Activated naive CD4-positive, alpha-beta T cell treated with anti-CD3 and anti-CD28 coated beads, Interleukin-2, amount 50 U/mL, for 72 hours (primary cell): ENCODE data around the gene ABCC3. TPM values are rescaled to one million over a fixed set of nuclear protein-coding genes. Genes with fewer than 3 reads are reported as not detected.

Experiments used
- ATAC-seq, 2 donors: fragments of 150-1000 bp; cut with Tn5 transposase; 2 replicates each; pipeline ENCODE4 v1.10.0; 2021; ENCODE audit warnings: mild to moderate bottlenecking in 2 of 2, moderate library complexity in 2 of 2
- DNase-seq, 2 donors: peaks; one replicate each; pipeline ENCODE4 v3.0.0; 2021 to 2022; ENCODE audit warnings: low spot score in 2 of 2
- H3K27ac Mint-ChIP-seq, 2 donors: one replicate each; pipeline ENCODE4 v1.8.0; 2022; ENCODE audit warnings: mild to moderate bottlenecking in 2 of 2, mixed read lengths in 2 of 2
- H3K36me3 Mint-ChIP-seq, 2 donors: one replicate each; pipeline ENCODE4 v1.8.0; 2022; ENCODE audit warnings: mixed read lengths in 2 of 2
- H3K9me3 Mint-ChIP-seq, 2 donors: one replicate each; pipeline ENCODE4 v1.8.0; 2022; ENCODE audit warnings: mixed read lengths in 2 of 2
- total RNA-seq, 2 donors: library from RNA; stranded (reverse); gene quantifications; one replicate each; pipeline ENCODE4 v1.2.3, GENCODE V29; 2022

Gene ABCC3
- total RNA-seq, 2 donors from 2014 or later = not detected

- DNase-seq = no peak
- Mint-ChIP-seq H3K9me3 (no peaks in the 10 kb centered on the region), H3K36me3 (no peaks in the 10 kb centered on the region), H3K27ac (no peak overlapping the region)
- no peak for ATAC-seq
These were observed 35.1 kb upstream of the ABCC3 start for GRCh38 chr17:50599606-50600005.

- H3K27ac Mint-ChIP-seq = peak overlapping the region in 1 of 2 donors; percentile 47
- DNase-seq (no peak), ATAC-seq (no peak)
- H3K36me3 Mint-ChIP-seq = no peaks in the 10 kb centered on the region
- no peaks in the 10 kb centered on the region for H3K9me3 Mint-ChIP-seq
These were observed 32.8 kb upstream of the ABCC3 start for GRCh38 chr17:50601823-50602375.

GRCh38 chr17:50602836-50603235 lies 31.8 kb upstream of the ABCC3 start:
- Mint-ChIP-seq H3K9me3 (no peaks in the 10 kb centered on the region), H3K36me3 (no peaks in the 10 kb centered on the region), H3K27ac (no peak overlapping the region)
- DNase-seq = no peak
- no peak for ATAC-seq

- Mint-ChIP-seq H3K27ac (no peak overlapping the region), H3K36me3 (no peaks in the 10 kb centered on the region), H3K9me3 (no peaks in the 10 kb centered on the region)
- DNase-seq (no peak), ATAC-seq (peak in 1 of 2 donors; percentile 53)
These were observed 31.3 kb upstream of the ABCC3 start for GRCh38 chr17:50603340-50603739.

GRCh38 chr17:50604513-50604912 lies 30.2 kb upstream of the ABCC3 start:
- no peaks in the 10 kb centered on the region for H3K9me3 Mint-ChIP-seq

GRCh38 chr17:50605429-50605828 lies 29.3 kb upstream of the ABCC3 start:
- no peak for ATAC-seq
- no peak for DNase-seq
- H3K27ac Mint-ChIP-seq = no peak overlapping the region
- no peaks in the 10 kb centered on the region for H3K9me3 Mint-ChIP-seq
- H3K36me3 Mint-ChIP-seq = no peaks in the 10 kb centered on the region

More at GRCh38 chr17:50604513-50604912, 30.2 kb upstream of the ABCC3 start:
- no peaks in the 10 kb centered on the region for H3K36me3 Mint-ChIP-seq
- no peak for DNase-seq
- ATAC-seq = no peak
- H3K27ac Mint-ChIP-seq = no peak overlapping the region

- no peak for DNase-seq
- Mint-ChIP-seq H3K27ac (no peak overlapping the region), H3K9me3 (no peaks in the 10 kb centered on the region), H3K36me3 (no peaks in the 10 kb centered on the region)
- ATAC-seq = no peak
These were observed 27.0 kb upstream of the ABCC3 start for GRCh38 chr17:50607522-50608175.

GRCh38 chr17:50608700-50609379 lies 25.8 kb upstream of the ABCC3 start:
- Mint-ChIP-seq H3K36me3 (no peaks in the 10 kb centered on the region), H3K27ac (no peak overlapping the region), H3K9me3 (no peaks in the 10 kb centered on the region)
- ATAC-seq = no peak
- no peak for DNase-seq

GRCh38 chr17:50609380-50610074 lies 25.2 kb upstream of the ABCC3 start:
- Mint-ChIP-seq H3K9me3 (no peaks in the 10 kb centered on the region), H3K36me3 (no peaks in the 10 kb centered on the region), H3K27ac (no peak overlapping the region)
- no peak for ATAC-seq
- DNase-seq = no peak

GRCh38 chr17:50611634-50612033 lies 23.0 kb upstream of the ABCC3 start:
- DNase-seq = no peak
- no peak for ATAC-seq
- H3K27ac Mint-ChIP-seq = no peak overlapping the region
- no peaks in the 10 kb centered on the region for H3K36me3 Mint-ChIP-seq
- no peaks in the 10 kb centered on the region for H3K9me3 Mint-ChIP-seq

- H3K36me3 Mint-ChIP-seq = no peaks in the 10 kb centered on the region
- no peak for ATAC-seq
- H3K9me3 Mint-ChIP-seq = no peaks in the 10 kb centered on the region
- no peak overlapping the region for H3K27ac Mint-ChIP-seq
- no peak for DNase-seq
These were observed 22.4 kb upstream of the ABCC3 start for GRCh38 chr17:50612281-50612680.

GRCh38 chr17:50613007-50613992 lies 21.4 kb upstream of the ABCC3 start:
- DNase-seq = no peak
- no peaks in the 10 kb centered on the region for H3K9me3 Mint-ChIP-seq
- ATAC-seq = no peak
- no peak overlapping the region for H3K27ac Mint-ChIP-seq
- H3K36me3 Mint-ChIP-seq = no peaks in the 10 kb centered on the region

GRCh38 chr17:50614471-50615051 lies 20.1 kb upstream of the ABCC3 start:
- no peak overlapping the region for H3K27ac Mint-ChIP-seq
- no peaks in the 10 kb centered on the region for H3K36me3 Mint-ChIP-seq
- no peak for DNase-seq
- H3K9me3 Mint-ChIP-seq = no peaks in the 10 kb centered on the region
- ATAC-seq = no peak

GRCh38 chr17:50615828-50616227 lies 18.9 kb upstream of the ABCC3 start:
- Mint-ChIP-seq H3K27ac (no peak overlapping the region), H3K9me3 (no peaks in the 10 kb centered on the region), H3K36me3 (no peaks in the 10 kb centered on the region)
- ATAC-seq = no peak
- no peak for DNase-seq

- DNase-seq (no peak), ATAC-seq (no peak)
- Mint-ChIP-seq H3K27ac (peak overlapping the region in 1 of 2 donors; percentile 7), H3K9me3 (no peaks in the 10 kb centered on the region), H3K36me3 (no peaks in the 10 kb centered on the region)
These were observed 16.4 kb upstream of the ABCC3 start for GRCh38 chr17:50618300-50618699.

GRCh38 chr17:50618941-50619340 lies 15.7 kb upstream of the ABCC3 start:
- no peaks in the 10 kb centered on the region for H3K9me3 Mint-ChIP-seq
- no peak for ATAC-seq
- no peaks in the 10 kb centered on the region for H3K36me3 Mint-ChIP-seq
- DNase-seq = no peak
- H3K27ac Mint-ChIP-seq = peak overlapping the region in 1 of 2 donors; percentile 7
